H9 (cell line): Measurements from ENCODE around the gene ZNF578. TPM values are rescaled to one million over a fixed set of nuclear protein-coding genes. Genes with fewer than 3 reads are reported as not detected.

ENCODE experiments used
- DNase-seq: peaks from one replicate; pipeline ENCODE4 v3.0.0-alpha.2; 2017
- H2AFZ ChIP-seq: one replicate; pipeline ENCODE4 v1.6.1; 2013; ENCODE audit warnings: mild to moderate bottlenecking, low read length, control low read depth, moderate library complexity
- H2AK5ac ChIP-seq: 2 replicates; pipeline ENCODE4 v1.6.1; 2013; ENCODE audit warnings: low read length, control low read depth, mixed read lengths; ENCODE audit not compliant: insufficient read length
- H2BK120ac ChIP-seq: one replicate; pipeline ENCODE4 v1.6.1; 2013; ENCODE audit warnings: low read depth, mild to moderate bottlenecking, low read length, control low read depth, inconsistent platforms; ENCODE audit not compliant: poor library complexity, severe bottlenecking
- H2BK12ac ChIP-seq: 2 replicates; pipeline ENCODE4 v1.6.1; 2013; ENCODE audit warnings: low read length, control low read depth, mixed read lengths, low read depth; ENCODE audit not compliant: insufficient read length
- H2BK15ac ChIP-seq: 2 replicates; pipeline ENCODE4 v1.6.1; 2013; ENCODE audit warnings: low read depth, low read length, control low read depth
- H2BK20ac ChIP-seq: one replicate; pipeline ENCODE4 v1.6.1; 2013; ENCODE audit warnings: low read depth, mild to moderate bottlenecking, low read length, control low read depth, inconsistent platforms; ENCODE audit not compliant: poor library complexity, severe bottlenecking
- H2BK5ac ChIP-seq: 2 replicates; pipeline ENCODE4 v1.6.1; 2013; ENCODE audit warnings: low read length, control low read depth, mixed read lengths; ENCODE audit not compliant: insufficient read length
- H3K14ac ChIP-seq: 2 replicates; pipeline ENCODE4 v1.6.1; 2013; ENCODE audit warnings: low read length, control low read depth; ENCODE audit not compliant: insufficient read depth
- H3K18ac ChIP-seq: 2 replicates; pipeline ENCODE4 v1.6.1; 2013; ENCODE audit warnings: low read depth, mild to moderate bottlenecking, mixed read lengths, low read length, control low read depth; ENCODE audit not compliant: insufficient read length
- H3K23ac ChIP-seq: 2 replicates; pipeline ENCODE4 v1.6.1; 2013; ENCODE audit warnings: low read length, control low read depth, mixed read lengths, low read depth; ENCODE audit not compliant: insufficient read length
- H3K23me2 ChIP-seq: 2 replicates; pipeline ENCODE4 v1.6.1; 2013; ENCODE audit warnings: low read depth, mild to moderate bottlenecking, mixed read lengths, low read length, control low read depth; ENCODE audit not compliant: insufficient read length, poor library complexity, severe bottlenecking
- H3K27ac ChIP-seq: 2 replicates; pipeline ENCODE4 v1.5.1; 2013; ENCODE audit warnings: low read length, control low read depth, mixed read lengths, low read depth; ENCODE audit not compliant: insufficient read length
- H3K27me3 ChIP-seq: 2 replicates; pipeline ENCODE4 v1.6.1; 2013; ENCODE audit warnings: low read length, control low read depth, inconsistent platforms; ENCODE audit not compliant: insufficient read depth
- H3K4ac ChIP-seq: 2 replicates; pipeline ENCODE4 v1.6.1; 2013; ENCODE audit warnings: low read depth, mild to moderate bottlenecking, control low read depth, inconsistent platforms, low read length, moderate library complexity
- H3K4me1 ChIP-seq: 2 replicates; pipeline ENCODE4 v1.6.1; 2013; ENCODE audit warnings: low read length, control low read depth, inconsistent platforms; ENCODE audit not compliant: insufficient read depth
- H3K4me2 ChIP-seq: 2 replicates; pipeline ENCODE4 v1.6.1; 2013; ENCODE audit warnings: low read length, control low read depth, mixed read lengths; ENCODE audit not compliant: insufficient read length, insufficient read depth
- H3K56ac ChIP-seq: 2 replicates; pipeline ENCODE4 v1.6.1; 2013; ENCODE audit warnings: low read depth, mild to moderate bottlenecking, mixed read lengths, low read length, control low read depth; ENCODE audit not compliant: insufficient read length
- H3K79me1 ChIP-seq: 2 replicates; pipeline ENCODE4 v1.6.1; 2013; ENCODE audit warnings: low read depth, mild to moderate bottlenecking, moderate library complexity, low read length, control low read depth, inconsistent platforms; ENCODE audit not compliant: insufficient read depth, poor library complexity, severe bottlenecking
- H3K79me2 ChIP-seq: 2 replicates; pipeline ENCODE4 v1.6.1; 2013; ENCODE audit warnings: low read length, control low read depth, inconsistent platforms; ENCODE audit not compliant: insufficient read depth
- H3K9ac ChIP-seq: 2 replicates; pipeline ENCODE4 v1.6.1; 2013; ENCODE audit warnings: low read length, control low read depth, mixed read lengths; ENCODE audit not compliant: insufficient read length; ENCODE audit errors: extremely low read depth
- H3K9me3 ChIP-seq: one replicate; pipeline ENCODE4 v1.6.1; 2013; ENCODE audit warnings: low read depth, low read length, inconsistent platforms; ENCODE audit not compliant: control insufficient read depth
- H3T11ph ChIP-seq: one replicate; pipeline ENCODE4 v1.6.1; 2013; ENCODE audit warnings: mild to moderate bottlenecking, low read length, control low read depth, inconsistent platforms
- H4K20me1 ChIP-seq: one replicate; pipeline ENCODE4 v1.6.1; 2013; ENCODE audit not compliant: control insufficient read depth, insufficient read length, insufficient read depth
- H4K5ac ChIP-seq: 2 replicates; pipeline ENCODE4 v1.6.1; 2013; ENCODE audit warnings: low read depth, mild to moderate bottlenecking, mixed read lengths, low read length, control low read depth; ENCODE audit not compliant: insufficient read length
- H4K8ac ChIP-seq: replicated peaks from 2 replicates; pipeline ENCODE4 v1.6.1; 2013; ENCODE audit warnings: low read length, control low read depth, mixed read lengths, low read depth; ENCODE audit not compliant: insufficient read length
- H4K91ac ChIP-seq: 2 replicates; pipeline ENCODE4 v1.6.1; 2013; ENCODE audit warnings: low read depth, mild to moderate bottlenecking, moderate library complexity, mixed read lengths, low read length, control low read depth; ENCODE audit not compliant: insufficient read length
- H3K27ac Mint-ChIP-seq, 3 experiments: 2 replicates in 2 of 3; 3 replicates in 1 of 3; pipeline ENCODE4 v1.8.0; 2020 to 2021; ENCODE audit warnings: mixed read lengths in 3 of 3, mild to moderate bottlenecking in 1 of 3, moderate library complexity in 1 of 3
- H3K27me3 Mint-ChIP-seq: 2 replicates; pipeline ENCODE4 v1.8.0; 2021; ENCODE audit warnings: low read depth, mild to moderate bottlenecking, moderate library complexity, mixed read lengths
- H3K36me3 Mint-ChIP-seq, 3 experiments: 2 replicates in 2 of 3; 3 replicates in 1 of 3; pipeline ENCODE4 v1.8.0; 2020 to 2021; ENCODE audit warnings: low read depth in 3 of 3, mixed read lengths in 3 of 3; ENCODE audit not compliant: insufficient read depth in 1 of 3
- H3K4me1 Mint-ChIP-seq, 2 experiments: 2 replicates each; pipeline ENCODE4 v1.8.0; 2020; ENCODE audit warnings: mixed read lengths in 2 of 2
- H3K4me3 Mint-ChIP-seq, 2 experiments: 2 replicates in 1 of 2; 3 replicates in 1 of 2; pipeline ENCODE4 v1.8.0; 2020 to 2021; ENCODE audit warnings: mild to moderate bottlenecking in 2 of 2, mixed read lengths in 2 of 2, moderate library complexity in 1 of 2
- H3K9me3 Mint-ChIP-seq, 2 experiments: 2 replicates in 1 of 2; 3 replicates in 1 of 2; pipeline ENCODE4 v1.8.0; 2020; ENCODE audit warnings: mild to moderate bottlenecking in 2 of 2, mixed read lengths in 2 of 2, moderate library complexity in 1 of 2
- WGBS: extraction: QIAGEN DNeasy Blood & Tissue Kit; methylation state at CpG from one replicate; pipeline ENCODE4 v1.1.7; 2013; ENCODE audit warnings: missing lambda C conversion rate, low lambda C conversion rate, mixed read lengths; ENCODE audit not compliant: insufficient read length; ENCODE audit errors: extremely low coverage; 5-methylcytosine and 5-hydroxymethylcytosine counted together
- total RNA-seq: library from RNA; stranded (reverse); gene quantifications from 2 replicates; pipeline ENCODE4 v1.2.1, GENCODE V29; 2021
- TF ChIP-seq, protein P1 (sequence below): fragments of 200-600 bp; sonication (generic); conservative IDR thresholded peaks from 3 replicates; pipeline ENCODE4 v1.8.0; 2021; ENCODE audit warnings: antibody characterized with exemption, mild to moderate bottlenecking

The ZNF578 gene
- total RNA-seq, 1 experiment from 2014 or later = 5.3 TPM

- Mint-ChIP-seq H3K4me1 (no peaks in the 10 kb centered on the region), H3K9me3 (peaks cover 86 to 91% of the 10 kb centered on the region in 2 experiments), H3K27ac (no peak overlapping the region), H3K4me3 (no peak overlapping the region), H3K27me3 (peaks cover 2% of the 10 kb centered on the region), H3K36me3 (peaks cover 0 to 7% (median 3%) of the 10 kb centered on the region in 3 experiments; a peak in 3 of 7 replicates)
- Histone ChIP-seq H3K4me2 (no peak overlapping the region), H4K20me1 (no peaks in the 10 kb centered on the region), H3T11ph (no peak overlapping the region), H2BK120ac (no peak overlapping the region), H2BK12ac (no peak overlapping the region), H4K8ac (no peak overlapping the region), H2AK5ac (no peak overlapping the region), H3K18ac (no peak overlapping the region), H3K27ac (no peak overlapping the region), H3K79me2 (no peaks in the 10 kb centered on the region), H3K27me3 (no peaks in the 10 kb centered on the region), H2BK15ac (no peak overlapping the region), H3K79me1 (no peaks in the 10 kb centered on the region), H4K91ac (no peak overlapping the region), H2AFZ (no peak overlapping the region), H3K23ac (no peak overlapping the region), H2BK5ac (no peak overlapping the region), H3K23me2 (no peaks in the 10 kb centered on the region), H3K56ac (no peak overlapping the region), H3K4me1 (no peaks in the 10 kb centered on the region), H2BK20ac (no peak overlapping the region), H4K5ac (no peak overlapping the region), H3K9me3 (peaks cover 50% of the 10 kb centered on the region), H3K9ac (no peak overlapping the region), H3K14ac (no peak overlapping the region), H3K4ac (no peak overlapping the region)
- TF ChIP-seq, protein P1, sequence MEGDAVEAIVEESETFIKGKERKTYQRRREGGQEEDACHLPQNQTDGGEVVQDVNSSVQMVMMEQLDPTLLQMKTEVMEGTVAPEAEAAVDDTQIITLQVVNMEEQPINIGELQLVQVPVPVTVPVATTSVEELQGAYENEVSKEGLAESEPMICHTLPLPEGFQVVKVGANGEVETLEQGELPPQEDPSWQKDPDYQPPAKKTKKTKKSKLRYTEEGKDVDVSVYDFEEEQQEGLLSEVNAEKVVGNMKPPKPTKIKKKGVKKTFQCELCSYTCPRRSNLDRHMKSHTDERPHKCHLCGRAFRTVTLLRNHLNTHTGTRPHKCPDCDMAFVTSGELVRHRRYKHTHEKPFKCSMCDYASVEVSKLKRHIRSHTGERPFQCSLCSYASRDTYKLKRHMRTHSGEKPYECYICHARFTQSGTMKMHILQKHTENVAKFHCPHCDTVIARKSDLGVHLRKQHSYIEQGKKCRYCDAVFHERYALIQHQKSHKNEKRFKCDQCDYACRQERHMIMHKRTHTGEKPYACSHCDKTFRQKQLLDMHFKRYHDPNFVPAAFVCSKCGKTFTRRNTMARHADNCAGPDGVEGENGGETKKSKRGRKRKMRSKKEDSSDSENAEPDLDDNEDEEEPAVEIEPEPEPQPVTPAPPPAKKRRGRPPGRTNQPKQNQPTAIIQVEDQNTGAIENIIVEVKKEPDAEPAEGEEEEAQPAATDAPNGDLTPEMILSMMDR = no peak
- no CpG with 5 or more reads among the region's 5 CpGs for WGBS
- no peak for DNase-seq
Observed at GRCh38 chr19:52415711-52416110, 37.6 kb upstream of the ZNF578 start.
